GM12801 (cell line): ENCODE results near the gene CYFIP1.

Source experiments
- TF ChIP-seq, protein P1 (sequence below): IDR thresholded peaks from one replicate; pipeline ENCODE4 v1.5.1; 2011; ENCODE audit warnings: control low read depth; ENCODE audit not compliant: insufficient read length; ENCODE audit errors: extremely low read depth

The CYFIP1 gene

DNA sequence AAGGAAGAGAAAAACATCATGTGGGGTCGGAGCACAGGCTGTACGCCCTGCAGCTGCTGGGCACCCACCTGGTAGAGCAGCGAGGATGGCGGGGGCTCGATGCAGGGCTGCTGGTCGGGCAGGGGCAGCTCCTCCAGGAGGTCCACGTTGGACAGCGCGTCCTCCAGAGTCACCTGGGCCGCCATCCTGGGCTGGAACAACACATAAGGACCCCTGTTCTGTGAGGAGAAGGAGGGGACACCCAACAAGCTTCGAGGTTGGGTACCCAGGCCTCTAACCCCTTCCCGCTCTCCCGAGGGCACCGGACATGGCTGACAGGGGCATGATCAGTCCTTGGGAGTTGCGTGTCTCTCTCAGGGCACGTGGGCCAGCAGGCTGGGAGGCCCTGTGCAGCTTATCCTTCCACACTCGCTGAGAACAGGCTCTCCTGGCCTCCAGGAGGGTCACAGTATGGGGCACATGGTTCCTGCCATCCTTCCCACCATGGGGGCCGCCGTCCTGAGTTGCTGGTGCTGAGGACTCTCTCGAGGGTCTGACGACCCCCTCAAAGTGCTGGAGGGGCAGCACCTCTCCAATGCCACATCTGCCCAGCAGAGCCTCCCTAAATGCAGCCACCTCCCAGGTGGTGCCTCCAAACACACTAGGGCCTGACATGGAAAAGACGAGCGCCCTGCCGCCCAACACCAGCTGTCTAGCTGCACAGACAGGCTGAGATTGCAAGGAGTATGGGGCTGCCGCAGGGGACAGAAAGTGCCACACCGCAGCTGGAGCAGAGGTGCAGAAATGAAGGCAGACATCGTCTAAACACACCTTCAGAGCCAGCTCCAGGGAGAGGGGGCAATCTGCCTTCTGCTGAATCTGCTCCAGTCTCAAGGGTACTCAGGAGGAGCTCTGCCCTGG, 32.8 kb downstream of the CYFIP1 start:
- TF ChIP-seq, protein P1, sequence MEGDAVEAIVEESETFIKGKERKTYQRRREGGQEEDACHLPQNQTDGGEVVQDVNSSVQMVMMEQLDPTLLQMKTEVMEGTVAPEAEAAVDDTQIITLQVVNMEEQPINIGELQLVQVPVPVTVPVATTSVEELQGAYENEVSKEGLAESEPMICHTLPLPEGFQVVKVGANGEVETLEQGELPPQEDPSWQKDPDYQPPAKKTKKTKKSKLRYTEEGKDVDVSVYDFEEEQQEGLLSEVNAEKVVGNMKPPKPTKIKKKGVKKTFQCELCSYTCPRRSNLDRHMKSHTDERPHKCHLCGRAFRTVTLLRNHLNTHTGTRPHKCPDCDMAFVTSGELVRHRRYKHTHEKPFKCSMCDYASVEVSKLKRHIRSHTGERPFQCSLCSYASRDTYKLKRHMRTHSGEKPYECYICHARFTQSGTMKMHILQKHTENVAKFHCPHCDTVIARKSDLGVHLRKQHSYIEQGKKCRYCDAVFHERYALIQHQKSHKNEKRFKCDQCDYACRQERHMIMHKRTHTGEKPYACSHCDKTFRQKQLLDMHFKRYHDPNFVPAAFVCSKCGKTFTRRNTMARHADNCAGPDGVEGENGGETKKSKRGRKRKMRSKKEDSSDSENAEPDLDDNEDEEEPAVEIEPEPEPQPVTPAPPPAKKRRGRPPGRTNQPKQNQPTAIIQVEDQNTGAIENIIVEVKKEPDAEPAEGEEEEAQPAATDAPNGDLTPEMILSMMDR = no peak

DNA sequence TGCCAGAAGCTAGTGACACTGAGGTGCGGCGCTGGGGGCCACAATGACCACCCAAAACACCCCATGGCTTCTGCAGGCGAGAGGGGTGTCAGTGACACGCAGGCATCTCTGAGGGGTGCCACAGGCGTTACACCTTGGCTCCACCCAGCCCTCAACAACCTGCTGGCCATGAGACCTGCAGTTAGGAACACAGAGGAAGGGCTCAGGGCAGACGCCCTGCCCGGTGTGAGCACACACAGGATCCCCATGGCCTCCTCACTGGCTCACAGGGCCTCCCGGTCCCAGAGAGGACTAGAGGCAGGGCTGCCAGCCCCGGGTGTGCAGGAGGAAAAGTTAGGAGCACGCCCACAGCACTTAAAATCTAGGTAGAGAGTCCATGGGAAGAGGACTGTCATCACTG, 35.1 kb downstream of the CYFIP1 start:
- TF ChIP-seq, protein P1 = no peak

GRCh38 chr15:22944651-22945050, 35.5 kb downstream of the CYFIP1 start:
- TF ChIP-seq, protein P1 = no peak

DNA sequence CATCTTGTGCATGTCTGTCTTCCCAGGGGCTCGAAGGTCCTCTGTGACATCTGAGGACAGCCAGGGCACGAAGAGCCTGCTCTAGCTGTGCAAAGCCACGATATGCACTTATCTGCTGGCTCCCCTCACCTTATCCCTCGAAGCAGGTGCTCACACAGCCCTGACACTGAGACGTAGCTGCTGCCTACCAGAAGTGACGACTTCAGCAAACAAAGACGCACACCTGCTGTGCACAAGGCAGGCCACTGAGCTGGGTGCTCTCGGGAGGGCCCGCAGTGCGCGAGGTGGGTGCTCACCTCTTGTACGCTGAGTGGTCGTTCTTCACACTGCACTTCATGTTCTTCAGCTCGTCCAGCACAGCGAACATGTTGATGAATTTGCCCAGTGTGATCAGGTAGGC, 37.3 kb downstream of the CYFIP1 start:
- TF ChIP-seq, protein P1 = no peak

GRCh38 chr15:22942306-22942855, 37.8 kb downstream of the CYFIP1 start:
- TF ChIP-seq, protein P1 = no peak

- TF ChIP-seq, protein P1 = no peak
Observed at GRCh38 chr15:22941179-22941578, 39.0 kb downstream of the CYFIP1 start.

GRCh38 chr15:22939652-22940061, 40.5 kb downstream of the CYFIP1 start:
- TF ChIP-seq, protein P1 = no peak
